CD4-positive, alpha-beta T cell treated with Interleukin-10 for 1 hour (primary cell): Measurements from ENCODE around the gene RPS6KA5.
A peak's percentile ranks its signal among the peaks of the same experiment; 100 is the strongest.
"Not testable (repeated sequence)": the region's sequence is repeated elsewhere in the genome, so short reads cannot be mapped to it uniquely, and the experiment has no call there.

Experiments
- DNase-seq: peaks from one replicate; pipeline ENCODE4 v3.0.0-alpha.2; 2020

Gene RPS6KA5

GRCh38 chr14:90827919-90828610 is 232.4 kb downstream of the RPS6KA5 start:
- DNase-seq = peak; percentile 93

- DNase-seq = not testable (repeated sequence)
These were observed 236.9 kb downstream of the RPS6KA5 start for GRCh38 chr14:90823542-90823941.

DNA sequence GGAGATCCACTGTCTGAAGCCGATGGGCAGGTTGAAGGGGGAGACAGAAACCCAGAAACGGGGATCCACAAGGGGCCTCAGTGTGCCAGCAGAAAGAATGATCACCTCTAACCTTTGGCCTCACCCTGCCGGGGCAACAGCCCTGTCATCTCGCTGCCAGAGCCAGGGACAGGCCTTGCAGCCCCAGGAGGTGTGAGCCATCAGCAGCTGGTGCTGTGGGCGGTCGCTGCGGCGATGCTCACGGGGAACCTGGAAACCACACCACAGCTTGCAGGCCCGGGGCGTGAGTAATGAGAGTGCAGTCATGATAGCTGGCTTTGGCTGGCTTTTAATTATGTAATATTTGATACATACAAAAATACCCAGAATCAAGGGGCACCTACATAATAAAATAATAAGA is 239.5 kb downstream of the RPS6KA5 start:
- DNase-seq = peak; percentile 67

DNA sequence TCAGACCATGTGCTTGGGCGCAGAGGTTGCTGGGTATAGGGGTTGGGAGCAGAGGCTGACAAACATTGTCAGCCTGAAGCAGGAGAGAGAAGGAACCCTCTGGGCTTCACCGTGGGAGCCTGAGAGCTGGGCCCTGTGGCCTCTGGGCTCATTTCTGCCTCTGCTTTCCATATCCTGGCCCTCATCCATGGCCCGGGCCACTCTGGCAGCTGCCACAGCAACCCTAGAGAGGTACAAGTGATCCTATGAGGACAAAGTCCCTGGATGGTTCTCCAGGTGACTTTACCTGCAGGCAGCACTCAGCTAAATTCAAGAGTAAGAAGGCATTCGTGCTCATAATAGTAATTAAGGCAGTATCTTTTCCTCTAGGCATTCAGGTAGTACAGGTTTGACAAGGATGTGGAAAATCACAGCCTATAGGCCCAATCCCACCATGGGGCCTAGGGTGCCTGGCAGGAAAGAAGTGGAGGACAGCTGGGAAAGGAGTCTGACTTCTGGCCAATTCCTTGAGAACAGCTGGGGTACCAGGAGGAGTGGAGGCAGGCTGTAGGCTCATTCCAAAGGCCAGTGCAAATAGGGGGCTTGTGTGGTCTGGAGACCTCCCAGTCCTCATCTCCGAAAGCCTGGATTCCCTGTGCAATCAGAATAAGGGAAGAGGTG is 240.6 kb downstream of the RPS6KA5 start:
- DNase-seq = no peak

- DNase-seq = no peak
These were observed 241.7 kb downstream of the RPS6KA5 start for GRCh38 chr14:90818715-90819114.

- no peak for DNase-seq
These were observed 243.6 kb downstream of the RPS6KA5 start for GRCh38 chr14:90816681-90817436.

- DNase-seq = peak; percentile 39
These were observed 244.4 kb downstream of the RPS6KA5 start, which contains the start of gene TTC7B for GRCh38 chr14:90815822-90816662. TSS of gene TTC7B (minus strand) at chr14:90816430. CDS start at chr14:90816295, 135 bp downstream.

- DNase-seq = no peak
These were observed 244.9 kb downstream of the RPS6KA5 start for GRCh38 chr14:90815572-90815821.

- no peak for DNase-seq
These were observed 245.5 kb downstream of the RPS6KA5 start for GRCh38 chr14:90814806-90815571.

GRCh38 chr14:90813442-90813841 is 247.0 kb downstream of the RPS6KA5 start:
- no peak for DNase-seq

GRCh38 chr14:90812109-90812508 is 248.3 kb downstream of the RPS6KA5 start:
- no peak for DNase-seq

DNA sequence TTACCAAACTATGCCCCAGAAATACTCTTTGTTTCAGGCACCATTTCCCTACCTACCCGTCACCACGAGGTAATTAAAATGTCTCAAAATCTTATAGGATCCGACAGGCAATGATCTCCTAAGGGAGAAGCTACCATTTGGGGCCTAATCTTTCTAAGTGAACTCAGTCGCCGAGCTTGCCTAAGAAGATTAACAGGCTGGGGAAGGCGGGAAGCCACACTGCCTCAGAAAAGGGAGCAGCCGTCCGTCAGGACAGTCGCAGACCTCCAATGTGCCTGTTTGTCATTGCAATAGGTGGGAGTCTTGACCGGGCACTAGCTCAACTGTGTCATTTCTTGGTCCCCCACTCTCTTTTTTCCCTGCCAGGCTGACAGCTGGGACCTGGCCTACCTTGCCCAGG is 248.8 kb downstream of the RPS6KA5 start:
- DNase-seq = no peak

DNA sequence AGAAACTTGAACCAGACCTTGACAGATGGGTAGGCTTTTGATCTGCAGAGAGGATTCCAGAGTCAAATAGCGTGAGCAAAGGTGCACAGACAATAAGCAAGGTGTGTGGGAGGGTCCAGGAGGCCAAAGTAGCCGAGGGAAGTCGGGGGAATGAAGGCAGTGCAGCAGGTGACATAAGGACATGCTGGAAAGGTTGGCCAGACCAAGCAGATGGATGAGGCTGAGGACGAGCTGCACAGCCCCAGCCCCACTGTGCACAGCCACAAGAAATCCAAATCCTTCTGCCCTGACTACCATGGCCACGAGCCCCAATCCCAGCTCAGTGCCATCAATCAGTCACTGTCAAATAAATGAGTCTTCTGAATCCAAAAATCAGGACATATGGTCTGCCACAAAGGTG is 249.6 kb downstream of the RPS6KA5 start:
- DNase-seq = no peak

DNA sequence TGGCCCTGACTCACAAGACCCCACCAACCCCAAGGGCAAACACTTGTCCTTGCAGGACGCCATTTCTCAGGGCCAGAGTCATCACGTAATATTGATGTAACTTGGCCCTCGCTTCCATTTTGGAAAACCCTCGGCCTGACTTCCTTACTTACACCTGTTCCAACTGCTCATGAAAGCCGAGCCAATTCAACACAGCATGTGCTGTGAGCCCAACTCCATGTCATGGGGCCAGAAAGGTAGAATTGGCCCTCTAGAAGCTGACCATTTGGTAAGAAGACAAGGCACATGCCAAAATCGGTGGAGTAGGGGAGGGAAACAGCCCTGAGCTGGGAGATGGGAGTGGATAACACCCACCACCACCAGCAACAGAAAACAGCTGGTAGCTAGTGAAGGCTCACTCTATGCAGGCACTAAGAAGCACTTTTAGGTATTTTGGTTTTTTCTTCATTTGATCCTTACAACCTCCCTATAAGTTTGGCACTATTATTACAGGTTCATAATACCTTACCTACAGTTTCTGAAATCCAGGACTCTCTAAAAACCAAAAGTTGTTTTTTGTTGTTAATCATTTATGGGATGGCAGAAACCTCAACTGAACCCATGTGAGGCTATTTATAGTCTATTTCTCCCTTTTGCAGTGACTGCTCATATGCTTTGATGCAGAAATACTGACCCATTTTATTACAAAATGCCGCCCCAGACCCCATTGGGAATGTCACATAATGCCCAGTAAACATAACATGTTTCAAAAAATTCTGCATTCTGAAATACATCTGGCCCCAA is 250.7 kb downstream of the RPS6KA5 start:
- DNase-seq = no peak

DNA sequence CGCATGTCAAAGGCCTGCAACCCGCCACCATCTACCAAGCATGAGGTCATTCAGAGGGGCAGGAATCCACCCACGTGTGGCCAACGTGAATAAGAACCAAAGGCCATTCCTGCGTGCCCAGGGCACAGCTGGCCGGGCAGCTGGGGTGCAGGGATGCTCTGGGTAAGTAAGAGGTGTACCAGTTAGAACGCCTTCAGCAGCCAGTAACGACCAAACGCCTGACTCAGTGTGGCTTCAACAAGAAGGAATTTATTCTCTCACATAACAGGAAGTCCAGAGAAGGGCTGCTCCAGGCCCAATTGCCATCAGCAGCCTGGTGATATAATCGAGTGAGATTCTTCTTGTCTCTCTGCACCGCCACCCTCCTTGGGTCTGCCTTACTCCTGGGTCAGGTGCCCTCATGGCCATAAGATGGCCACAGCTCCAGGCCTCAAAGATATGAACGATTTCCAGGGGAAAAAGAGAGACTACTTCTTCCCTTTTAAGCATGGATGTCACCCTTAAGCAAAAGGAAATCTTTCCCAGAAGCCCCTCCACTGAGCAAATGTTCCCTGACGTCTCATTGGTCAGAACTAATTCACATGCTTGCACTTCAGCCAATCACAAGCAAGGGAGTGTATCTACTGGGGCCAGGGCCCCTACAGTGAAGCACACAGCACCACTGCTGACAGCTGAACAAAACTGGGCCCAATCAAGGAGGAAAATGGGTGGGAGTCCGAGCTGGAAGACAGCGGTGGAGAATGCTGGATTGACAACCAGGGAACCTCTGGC is 251.5 kb downstream of the RPS6KA5 start:
- no peak for DNase-seq

DNA sequence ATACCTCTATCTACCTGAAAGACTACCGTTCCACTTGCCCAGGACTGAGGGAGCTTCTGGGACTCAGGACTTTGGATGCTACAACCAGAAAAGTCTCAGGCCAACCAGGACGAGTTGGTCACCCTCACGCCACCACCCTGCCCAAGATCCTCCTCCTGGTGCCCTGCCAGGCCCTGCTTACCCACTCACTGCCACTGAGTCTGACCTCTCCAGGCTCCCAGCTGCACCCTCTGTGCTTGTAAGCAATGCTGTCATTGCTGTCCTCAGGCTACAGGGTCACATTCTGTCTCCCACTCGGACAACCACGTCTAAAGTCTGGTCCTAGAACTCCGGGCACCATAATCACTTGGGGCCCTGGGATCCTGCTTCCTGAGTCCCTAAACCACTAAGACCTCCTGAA is 253.4 kb downstream of the RPS6KA5 start:
- no peak for DNase-seq

GRCh38 chr14:90805662-90806540 is 254.5 kb downstream of the RPS6KA5 start:
- DNase-seq = no peak

DNA sequence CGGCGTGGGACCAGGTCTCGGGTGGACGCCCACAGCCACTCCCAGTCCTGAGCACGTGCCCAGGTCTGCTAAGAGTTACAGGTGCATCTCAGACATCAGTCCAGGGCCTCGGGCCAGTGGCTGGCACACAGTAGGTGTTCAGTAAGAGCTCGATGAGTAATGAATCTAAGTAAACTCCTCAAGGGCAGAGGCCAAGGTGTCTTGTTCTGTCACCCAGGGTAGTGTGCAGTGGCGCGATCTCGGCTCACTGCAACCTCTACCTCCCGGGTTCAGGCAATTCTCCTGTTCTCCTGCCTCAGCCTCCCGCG is 255.4 kb downstream of the RPS6KA5 start:
- no peak for DNase-seq

DNA sequence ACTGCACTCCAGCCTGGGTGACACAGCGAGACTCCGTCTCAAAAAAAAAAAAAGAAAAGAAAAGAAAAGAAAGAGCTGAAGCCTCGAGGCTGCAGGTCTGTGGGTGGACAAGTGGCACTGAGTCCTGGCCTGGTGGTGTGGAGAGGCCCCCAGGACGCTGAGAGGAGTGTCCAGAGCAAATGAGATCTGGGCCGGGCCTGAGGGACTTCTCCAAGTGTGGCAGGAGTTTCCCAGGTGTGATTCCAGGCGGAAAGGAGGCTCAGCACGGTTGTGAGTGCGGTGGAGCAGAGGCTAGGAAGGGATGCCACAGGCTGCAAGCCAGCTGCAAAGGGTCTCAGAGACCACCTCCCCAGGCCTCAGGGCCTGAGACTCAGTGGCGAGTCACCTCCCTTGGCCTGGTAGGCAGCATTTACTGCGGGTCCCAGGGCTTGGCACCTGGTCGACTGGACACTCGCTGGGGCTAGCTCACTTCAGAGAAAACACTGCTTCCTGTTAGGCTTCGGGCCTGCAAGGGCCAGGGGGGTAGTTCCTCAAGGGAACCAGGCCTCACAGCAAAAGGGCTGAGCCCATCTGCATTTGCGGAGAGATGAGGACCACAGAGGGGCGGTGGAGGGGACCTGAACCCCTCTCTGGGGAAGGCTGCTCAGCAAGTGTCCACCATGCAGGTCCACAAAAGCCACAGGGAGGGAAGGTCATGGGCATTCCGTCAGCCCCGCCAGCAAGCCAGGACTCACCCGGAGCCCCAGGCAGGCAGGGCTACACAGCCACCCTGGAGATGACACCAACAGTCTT is 256.0 kb downstream of the RPS6KA5 start:
- DNase-seq = no peak
